22Rv1 (cell line): ENCODE results near the gene PDILT.

Experiments used
- ZFX ChIP-seq: fragments of 450-650 bp; IDR thresholded peaks from 2 replicates; pipeline ENCODE4 v1.6.1; 2017; ENCODE audit warnings: antibody characterized with exemption, borderline replicate concordance
- TF ChIP-seq, protein P1 (sequence below): fragments of 450-650 bp; IDR thresholded peaks from 2 replicates; pipeline ENCODE4 v1.5.1; 2017; ENCODE audit warnings: mild to moderate bottlenecking

DNA sequence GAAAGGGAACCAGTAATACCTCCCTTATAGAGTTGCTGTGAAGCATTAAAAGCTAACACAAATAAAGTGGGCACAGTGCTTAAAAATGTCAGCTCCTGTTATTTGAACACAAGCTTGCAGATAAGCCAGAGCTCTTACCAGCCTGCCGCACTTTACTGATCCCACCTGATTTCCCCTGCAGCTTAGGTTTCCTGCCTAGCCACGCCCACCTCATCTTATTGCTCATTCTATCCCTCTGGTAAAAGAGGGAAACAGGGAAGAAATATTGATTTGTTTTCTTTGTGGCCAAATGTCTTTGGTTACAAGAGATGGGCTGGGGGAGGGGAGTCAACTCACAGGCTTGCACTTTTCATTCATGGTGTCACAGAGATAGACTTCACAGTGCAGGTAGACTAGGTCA, 67.6 kb downstream of the PDILT start:
- TF ChIP-seq, protein P1, sequence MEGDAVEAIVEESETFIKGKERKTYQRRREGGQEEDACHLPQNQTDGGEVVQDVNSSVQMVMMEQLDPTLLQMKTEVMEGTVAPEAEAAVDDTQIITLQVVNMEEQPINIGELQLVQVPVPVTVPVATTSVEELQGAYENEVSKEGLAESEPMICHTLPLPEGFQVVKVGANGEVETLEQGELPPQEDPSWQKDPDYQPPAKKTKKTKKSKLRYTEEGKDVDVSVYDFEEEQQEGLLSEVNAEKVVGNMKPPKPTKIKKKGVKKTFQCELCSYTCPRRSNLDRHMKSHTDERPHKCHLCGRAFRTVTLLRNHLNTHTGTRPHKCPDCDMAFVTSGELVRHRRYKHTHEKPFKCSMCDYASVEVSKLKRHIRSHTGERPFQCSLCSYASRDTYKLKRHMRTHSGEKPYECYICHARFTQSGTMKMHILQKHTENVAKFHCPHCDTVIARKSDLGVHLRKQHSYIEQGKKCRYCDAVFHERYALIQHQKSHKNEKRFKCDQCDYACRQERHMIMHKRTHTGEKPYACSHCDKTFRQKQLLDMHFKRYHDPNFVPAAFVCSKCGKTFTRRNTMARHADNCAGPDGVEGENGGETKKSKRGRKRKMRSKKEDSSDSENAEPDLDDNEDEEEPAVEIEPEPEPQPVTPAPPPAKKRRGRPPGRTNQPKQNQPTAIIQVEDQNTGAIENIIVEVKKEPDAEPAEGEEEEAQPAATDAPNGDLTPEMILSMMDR: no peak
- no peak for TF ChIP-seq ZFX
